Breast epithelium (tissue), 3 donors: Measurements from ENCODE around the gene PRIMA1.

ENCODE experiments used
- CTCF ChIP-seq, 3 donors: fragments of 450-650 bp; IDR thresholded peaks; one replicate each; pipeline ENCODE4 v1.5.1; 2016 to 2017; ENCODE audit warnings: antibody characterized with exemption in 3 of 3, mild to moderate bottlenecking in 3 of 3, moderate library complexity in 3 of 3
- POLR2A ChIP-seq: fragments of 450-650 bp; IDR thresholded peaks from one replicate; pipeline ENCODE4 v1.6.1; 2016; ENCODE audit warnings: antibody characterized with exemption, mild to moderate bottlenecking, moderate library complexity

GRCh38 chr14:93737634-93738033, 50.7 kb downstream of the PRIMA1 start:
- TF ChIP-seq CTCF (IDR thresholded peaks at IDR 0.05) (no peak), POLR2A (no peak)
